ENCODE data around the gene ALG14. TPM values are rescaled to one million over a fixed set of nuclear protein-coding genes. Genes with fewer than 3 reads are reported as not detected.
A peak's percentile ranks its signal among the peaks of the same experiment; 100 is the strongest.

Gene ALG14
- total and polyA plus RNA-seq, 7 donors: 0.48 to 2.7 (median 2.1) TPM

GRCh38 chr1:94926915-94927404, 145.8 kb downstream of the ALG14 start, which contains the start of gene CNN3:
Gene CNN3, minus strand, starts transcription at chr1:94927110. Its CDS starts 216 bp downstream, at chr1:94926894.
- ATAC-seq (peak; percentile 80 to 88 (median 88)), DNase-seq (peak; percentile 91 to 92)
- H3K27me3 ChIP-seq (ENCODE audit: insufficient read depth in 3 of 3, low read length in 2 of 3): peaks cover 0 to 67% (median 21%) of the 10 kb centered on the region in 3 donors
- intact Hi-C loops (cut with DNase I): loop anchor here in 1 of 2 donors (2.0 to 5.0 kb wide), 3 partner anchors 45 to 115 kb away; no protein-coding TSS in a partner anchor
- no peaks in the 10 kb centered on the region for H3K9me3 ChIP-seq
- peak within 1 kb of the TSS; percentile 80 for H3K27ac ChIP-seq
- H3K36me3 ChIP-seq (ENCODE audit: insufficient read depth in 1 of 2, low read depth in 1 of 2): no peaks in the 10 kb centered on the region
- H3K4me1 ChIP-seq: peaks cover 5% of the 10 kb centered on the region
- TF ChIP-seq CTCF (IDR thresholded peaks at IDR 0.05): no peak
- H3K4me3 ChIP-seq: peak within 1 kb of the TSS; percentile 71
- WGBS, 3 donors: 0 to 1% (median 0%) methylated on average over 27 to 57 of the region's 57 CpGs

- peak overlapping the region; percentile 80 for H3K27ac ChIP-seq
- DNase-seq (peak; percentile 60 to 69), ATAC-seq (peak; percentile 43 to 66 (median 48))
- H3K27me3 ChIP-seq (ENCODE audit: insufficient read depth in 3 of 3, low read length in 2 of 3): peaks cover 0 to 67% (median 21%) of the 10 kb centered on the region in 3 donors
- no peaks in the 10 kb centered on the region for H3K9me3 ChIP-seq
- peaks cover 5% of the 10 kb centered on the region for H3K4me1 ChIP-seq
- peak; percentile 4 for TF ChIP-seq CTCF (IDR thresholded peaks at IDR 0.05)
- 0 to 1% (median 0%) methylated on average over 61 to 78 of the region's 78 CpGs for WGBS, 3 donors
- intact Hi-C loops (cut with DNase I): loop anchor here in 1 of 2 donors (2.0 to 5.0 kb wide), 3 partner anchors 46 to 116 kb away; no protein-coding TSS in a partner anchor
- no peaks in the 10 kb centered on the region for H3K36me3 ChIP-seq (ENCODE audit: insufficient read depth in 1 of 2, low read depth in 1 of 2)
- H3K4me3 ChIP-seq: peak overlapping the region; percentile 71
These were observed 146.4 kb downstream of the ALG14 start for GRCh38 chr1:94926126-94926914.

GRCh38 chr1:94925561-94926125, 147.1 kb downstream of the ALG14 start:
- Histone ChIP-seq H3K27me3 (ENCODE audit: insufficient read depth in 3 of 3, low read length in 2 of 3) (peaks cover 0 to 67% (median 21%) of the 10 kb centered on the region in 3 donors), H3K4me3 (peak overlapping the region; percentile 71), H3K9me3 (no peaks in the 10 kb centered on the region), H3K36me3 (ENCODE audit: insufficient read depth in 1 of 2, low read depth in 1 of 2) (no peaks in the 10 kb centered on the region), H3K27ac (peak overlapping the region; percentile 80), H3K4me1 (peaks cover 8% of the 10 kb centered on the region)
- ATAC-seq: peak in 3 of 4 donors; percentile 36 to 48 (median 43)
- WGBS, 3 donors: 2% methylated on average over 23 of the region's 23 CpGs
- intact Hi-C loops (cut with DNase I): loop anchor here in 1 of 2 donors (2.0 to 5.0 kb wide), 3 partner anchors 47 to 117 kb away; no protein-coding TSS in a partner anchor
- peak; percentile 66 to 72 for DNase-seq
- TF ChIP-seq CTCF (IDR thresholded peaks at IDR 0.05): no peak

- WGBS, 3 donors: 5 to 23% (median 11%) methylated on average over 2 of the region's 2 CpGs
- Histone ChIP-seq H3K4me1 (peaks cover 12% of the 10 kb centered on the region), H3K27me3 (ENCODE audit: insufficient read depth in 3 of 3, low read length in 2 of 3) (peaks cover 0 to 65% (median 21%) of the 10 kb centered on the region in 3 donors), H3K27ac (peak overlapping the region; percentile 80), H3K4me3 (peak overlapping the region; percentile 71), H3K36me3 (ENCODE audit: insufficient read depth in 1 of 2, low read depth in 1 of 2) (no peaks in the 10 kb centered on the region), H3K9me3 (no peaks in the 10 kb centered on the region)
- intact Hi-C loops (cut with DNase I): loop anchor here in 1 of 2 donors (5.0 kb wide), 2 partner anchors 47 to 117 kb away; no protein-coding TSS in a partner anchor
- ATAC-seq (no peak), DNase-seq (no peak)
- TF ChIP-seq CTCF (IDR thresholded peaks at IDR 0.05): no peak
These were observed 147.7 kb downstream of the ALG14 start for GRCh38 chr1:94925004-94925403.

Other genes with a start within 250 kb of the ALG14 start
- 10 to 100 TPM; 14.7 to 46.2 (median 34.0) TPM for gene CNN3, start 145.8 kb downstream of the ALG14 start, total RNA-seq
- gene CNN3, start 145.8 kb downstream of the ALG14 start, polyA plus RNA-seq: 10 to 100 TPM; 12.4 to 19.2 (median 13.6) TPM
- gene TLCD4, start 44.4 kb upstream of the ALG14 start, total RNA-seq: 10 to 100 TPM; 14.3 to 26.9 (median 20.0) TPM
- gene TLCD4, start 44.4 kb upstream of the ALG14 start, polyA plus RNA-seq: 10 to 100 TPM in 1 of 3 donors, 1 to 10 TPM in 1, under 1 TPM in 1; 0.69 to 11.2 (median 4.3) TPM
- 10 to 100 TPM in 3 of 4 donors, 1 to 10 TPM in 1; 8.3 to 13.9 (median 12.5) TPM for gene RWDD3, start 161.3 kb upstream of the ALG14 start, total RNA-seq
- gene RWDD3, start 161.3 kb upstream of the ALG14 start, polyA plus RNA-seq: 10 to 100 TPM in 1 of 3 donors, 1 to 10 TPM in 2; 8.5 to 17.6 (median 9.2) TPM

Measured in psoas muscle (tissue), 8 donors.